HG03095 (cell line): Measurements from ENCODE around the gene PTPRU.
"Not testable (repeated sequence)": the region's sequence is repeated elsewhere in the genome, so short reads cannot be mapped to it uniquely, and the experiment has no call there.

Source experiments
- ATAC-seq: cut with Tn5 transposase; IDR thresholded peaks from one replicate; pipeline ENCODE4 v1.9.1; 2021; ENCODE audit warnings: moderate library complexity; ENCODE audit not compliant: unreplicated experiment

Gene PTPRU

GRCh38 chr1:29221296-29221695 is 15.0 kb upstream of the PTPRU start:
- no peak for ATAC-seq

GRCh38 chr1:29222260-29222659 is 14.1 kb upstream of the PTPRU start:
- ATAC-seq = not testable (repeated sequence)

- no peak for ATAC-seq
These were observed 13.6 kb upstream of the PTPRU start for GRCh38 chr1:29222686-29223085.

GRCh38 chr1:29223521-29223920 is 12.8 kb upstream of the PTPRU start:
- ATAC-seq = no peak

GRCh38 chr1:29224356-29224837 is 11.9 kb upstream of the PTPRU start:
- ATAC-seq = no peak

GRCh38 chr1:29225361-29225760 is 11.0 kb upstream of the PTPRU start:
- ATAC-seq = no peak

- no peak for ATAC-seq
These were observed 8.8 kb upstream of the PTPRU start for GRCh38 chr1:29227511-29227910.

- ATAC-seq = peak; percentile 6
These were observed 6.1 kb upstream of the PTPRU start for GRCh38 chr1:29230204-29230552.

- ATAC-seq = peak; percentile 71
These were observed 5.6 kb upstream of the PTPRU start, which contains the start of gene MECR for GRCh38 chr1:29230553-29231378. TSS of gene MECR (minus strand) at chr1:29230934. CDS start at chr1:29230906, 28 bp downstream.

GRCh38 chr1:29232387-29232786 is 3.9 kb upstream of the PTPRU start:
- no peak for ATAC-seq

- ATAC-seq = no peak
These were observed 2.6 kb upstream of the PTPRU start for GRCh38 chr1:29233693-29234092.

- ATAC-seq = no peak
These were observed 1.9 kb upstream of the PTPRU start for GRCh38 chr1:29234471-29234870.

- ATAC-seq = not testable (repeated sequence)
These were observed 1.4 kb upstream of the PTPRU start for GRCh38 chr1:29234881-29235280.

- no peak for ATAC-seq
These were observed 398 bp downstream of the PTPRU start for GRCh38 chr1:29236712-29237128.

GRCh38 chr1:29237129-29237821 is 953 bp downstream of the PTPRU start:
- ATAC-seq = no peak

- ATAC-seq = no peak
These were observed 1.7 kb downstream of the PTPRU start for GRCh38 chr1:29237852-29238619.

GRCh38 chr1:29238620-29239002 is 2.3 kb downstream of the PTPRU start:
- ATAC-seq = no peak

GRCh38 chr1:29239142-29239541 is 2.8 kb downstream of the PTPRU start:
- no peak for ATAC-seq

GRCh38 chr1:29240400-29240837 is 4.1 kb downstream of the PTPRU start:
- no peak for ATAC-seq

- no peak for ATAC-seq
These were observed 4.7 kb downstream of the PTPRU start for GRCh38 chr1:29240986-29241385.
